Astrocyte of the spinal cord (primary cell): ENCODE measurements around the gene PSEN1.
A peak's percentile ranks its signal among the peaks of the same experiment; 100 is the strongest.

Source experiments
- DNase-seq: peaks from one replicate; pipeline ENCODE4 v3.0.0; 2011; ENCODE audit warnings: low read depth, low spot score
- H3K4me3 ChIP-seq: 2 replicates; pipeline ENCODE4 v1.5.1; 2011; ENCODE audit warnings: low read depth, mild to moderate bottlenecking, low read length, moderate library complexity
- in situ Hi-C: cut with HindIII; loops from 2 replicates; pipeline ENCODE4 v1.10.0; 2017; ENCODE audit warnings: low sequenced_read_pairs
- TF ChIP-seq, protein P1 (sequence below): IDR thresholded peaks from 2 replicates; pipeline ENCODE4 v1.5.1; 2012; ENCODE audit warnings: low read depth, mild to moderate bottlenecking, low read length, inconsistent platforms

PSEN1 gene

DNA sequence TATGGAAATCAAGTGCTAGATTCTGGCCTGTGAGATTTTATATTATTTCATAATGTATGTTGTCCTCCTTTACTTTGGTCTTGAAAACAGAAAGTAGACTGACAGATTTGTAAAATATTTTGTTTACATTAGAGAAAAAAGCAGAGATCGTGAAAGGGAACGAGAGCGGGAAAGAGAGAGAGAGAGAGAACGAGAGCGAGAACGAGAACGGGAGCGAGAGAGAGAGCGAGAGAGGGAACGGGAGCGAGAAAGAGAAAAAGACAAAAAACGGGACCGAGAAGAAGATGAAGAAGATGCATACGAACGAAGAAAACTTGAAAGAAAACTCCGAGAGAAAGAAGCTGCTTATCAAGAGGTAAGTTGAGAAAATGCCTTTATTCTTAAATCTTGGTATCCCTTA lies 30.6 kb upstream of the PSEN1 start:
- in situ Hi-C loops = no loop called here
- no peak overlapping the region for H3K4me3 ChIP-seq

DNA sequence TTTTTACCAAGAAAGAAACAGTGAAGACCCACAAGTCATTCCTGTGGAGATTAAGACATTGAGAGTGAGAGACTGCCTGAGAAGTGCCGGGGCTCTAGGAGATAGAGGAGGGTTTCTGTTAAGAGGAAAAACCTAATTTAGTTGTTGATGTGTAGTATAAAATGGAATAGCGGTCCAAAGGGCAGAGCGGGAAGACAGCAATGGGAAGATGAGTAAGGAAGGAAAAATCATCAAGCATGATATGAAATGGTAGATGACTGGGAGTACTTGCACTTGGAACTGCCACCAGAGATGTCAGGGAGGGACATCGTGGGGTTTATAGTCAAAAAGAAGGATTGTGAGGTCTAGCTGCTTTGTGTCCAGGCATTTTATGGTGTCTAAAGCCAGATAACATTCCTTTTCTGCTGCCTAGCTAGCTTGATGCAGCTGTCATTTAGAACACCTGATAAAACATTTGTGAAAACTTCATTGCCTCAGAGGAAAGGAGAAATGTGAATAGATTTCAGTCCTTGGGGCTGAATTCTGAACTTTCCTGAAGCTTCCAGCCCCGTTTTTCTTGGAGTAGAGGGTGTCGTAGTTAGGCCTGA lies 20.1 kb upstream of the PSEN1 start:
- H3K4me3 ChIP-seq = no peak overlapping the region
- DNase-seq = no peak
- in situ Hi-C loops = no loop called here
- TF ChIP-seq, protein P1, sequence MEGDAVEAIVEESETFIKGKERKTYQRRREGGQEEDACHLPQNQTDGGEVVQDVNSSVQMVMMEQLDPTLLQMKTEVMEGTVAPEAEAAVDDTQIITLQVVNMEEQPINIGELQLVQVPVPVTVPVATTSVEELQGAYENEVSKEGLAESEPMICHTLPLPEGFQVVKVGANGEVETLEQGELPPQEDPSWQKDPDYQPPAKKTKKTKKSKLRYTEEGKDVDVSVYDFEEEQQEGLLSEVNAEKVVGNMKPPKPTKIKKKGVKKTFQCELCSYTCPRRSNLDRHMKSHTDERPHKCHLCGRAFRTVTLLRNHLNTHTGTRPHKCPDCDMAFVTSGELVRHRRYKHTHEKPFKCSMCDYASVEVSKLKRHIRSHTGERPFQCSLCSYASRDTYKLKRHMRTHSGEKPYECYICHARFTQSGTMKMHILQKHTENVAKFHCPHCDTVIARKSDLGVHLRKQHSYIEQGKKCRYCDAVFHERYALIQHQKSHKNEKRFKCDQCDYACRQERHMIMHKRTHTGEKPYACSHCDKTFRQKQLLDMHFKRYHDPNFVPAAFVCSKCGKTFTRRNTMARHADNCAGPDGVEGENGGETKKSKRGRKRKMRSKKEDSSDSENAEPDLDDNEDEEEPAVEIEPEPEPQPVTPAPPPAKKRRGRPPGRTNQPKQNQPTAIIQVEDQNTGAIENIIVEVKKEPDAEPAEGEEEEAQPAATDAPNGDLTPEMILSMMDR = no peak

More for the DNA sequence above, 30.6 kb upstream of the PSEN1 start:
- TF ChIP-seq, protein P1 = no peak
- DNase-seq = no peak

DNA sequence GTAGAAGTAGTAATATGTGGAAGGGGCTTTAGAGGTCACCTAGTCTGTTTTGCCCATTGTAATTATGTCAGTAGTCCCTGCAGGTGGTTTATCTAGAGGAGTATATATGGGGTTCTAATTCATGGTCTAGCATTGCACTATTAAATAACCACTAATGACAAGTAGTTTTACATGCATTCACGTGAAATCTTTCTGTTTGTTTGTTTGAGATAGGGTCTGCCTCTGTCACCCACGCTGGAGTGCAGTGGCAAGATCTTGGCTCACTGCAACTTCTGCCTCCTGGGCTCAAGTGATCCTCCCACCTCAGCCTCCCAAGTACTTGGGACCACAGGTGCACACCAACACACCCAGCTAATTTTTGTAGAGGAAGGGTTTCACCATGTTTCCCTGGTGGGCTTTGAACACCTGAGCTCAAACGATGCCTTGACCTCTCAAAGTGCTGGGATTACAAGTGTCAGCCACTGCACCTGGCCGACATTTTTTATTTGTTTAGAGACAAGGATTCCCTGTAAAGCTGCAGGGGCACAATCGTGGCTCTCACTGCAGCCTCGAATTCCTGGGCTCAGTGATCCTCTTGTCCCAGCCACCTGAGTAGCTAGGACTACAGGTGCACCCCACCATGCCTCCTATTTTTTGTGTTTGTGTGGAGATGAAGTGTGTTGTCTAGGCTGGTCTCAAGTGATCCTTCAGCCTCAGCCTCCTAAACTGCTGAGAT lies 12.0 kb upstream of the PSEN1 start:
- in situ Hi-C loops = no loop called here
- no peak for DNase-seq
- no peak overlapping the region for H3K4me3 ChIP-seq
- TF ChIP-seq, protein P1 = no peak

DNA sequence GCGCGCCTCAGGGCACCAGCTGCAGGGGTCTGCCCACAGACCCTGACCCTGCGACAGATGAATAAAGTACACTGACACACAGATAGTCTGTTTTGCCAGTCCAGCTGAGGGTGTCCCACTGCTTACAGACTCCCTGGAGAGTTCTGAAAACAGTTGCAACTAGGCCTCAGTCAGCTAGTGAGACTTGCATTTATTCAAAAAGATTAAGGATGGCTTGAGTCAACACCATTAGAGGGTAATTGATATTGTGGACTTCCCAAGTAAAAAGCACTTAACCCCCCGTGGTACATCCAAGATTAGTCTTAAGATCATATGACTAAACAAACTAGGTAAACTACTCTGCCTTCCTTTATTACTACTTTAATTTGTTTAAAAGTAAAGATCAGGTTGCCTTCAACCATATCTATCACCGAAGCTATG lies 11.1 kb upstream of the PSEN1 start:
- TF ChIP-seq, protein P1 = no peak
- in situ Hi-C loops = no loop called here
- DNase-seq = peak; percentile 14

DNA sequence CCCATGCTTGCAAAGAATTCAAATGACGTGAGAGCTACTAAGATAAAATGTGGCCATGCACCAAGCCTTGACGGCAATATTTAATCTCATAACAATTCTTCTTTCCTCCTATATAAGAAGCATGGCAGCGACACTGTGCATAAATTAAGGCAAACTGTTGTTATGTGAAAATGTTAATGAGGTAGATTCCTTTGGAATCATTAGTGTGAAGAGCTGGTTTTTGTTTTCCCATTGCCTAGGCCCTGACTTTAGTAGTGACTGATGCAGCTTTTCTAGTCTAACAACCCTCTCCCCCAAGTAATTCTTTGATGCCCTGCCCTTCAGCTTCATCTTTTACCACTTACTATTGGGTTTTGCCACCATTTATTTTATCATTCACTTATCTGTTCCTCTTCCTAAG lies 10.6 kb upstream of the PSEN1 start:
- no peak overlapping the region for H3K4me3 ChIP-seq
- no peak for DNase-seq
- in situ Hi-C loops = no loop called here
- TF ChIP-seq, protein P1 = no peak

More for the DNA sequence above, 11.1 kb upstream of the PSEN1 start:
- no peak overlapping the region for H3K4me3 ChIP-seq

DNA sequence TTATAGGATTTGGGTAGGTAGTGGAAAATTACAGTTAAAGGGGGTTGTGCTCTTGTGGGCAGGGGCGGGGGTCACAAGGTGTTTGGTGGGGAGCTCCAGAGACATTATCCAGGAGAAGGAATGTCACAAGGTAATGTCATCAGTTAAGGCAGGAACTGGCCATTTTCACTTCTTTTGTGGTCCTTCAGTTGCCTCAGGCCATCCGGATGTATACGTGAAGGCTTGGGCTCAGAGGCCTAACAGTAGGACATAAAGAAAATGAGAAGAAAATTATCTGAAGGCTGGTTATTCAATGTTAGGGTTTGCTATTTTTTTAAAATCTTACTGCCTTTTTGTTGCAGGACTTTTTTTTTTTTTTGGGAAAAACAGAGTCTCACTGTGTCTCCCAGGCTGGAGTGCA lies 2.5 kb upstream of the PSEN1 start:
- H3K4me3 ChIP-seq = no peak overlapping the region
- TF ChIP-seq, protein P1 = no peak
- DNase-seq = no peak
- in situ Hi-C loops = no loop called here
